Peyer's patch (tissue), 4 donors: ENCODE measurements around the gene TMEM35B. TPM values are rescaled to one million over a fixed set of nuclear protein-coding genes. Genes with fewer than 3 reads are reported as not detected.

Experiments used
- DNase-seq, 3 donors: peaks; one replicate each; pipeline ENCODE4 v3.0.0-alpha.2; 2017 to 2019
- H3K27ac ChIP-seq, 4 donors: fragments of 200-600 bp; sonication (generic); one replicate each; pipeline ENCODE4 v1.5.1; 2016 to 2019
- H3K27me3 ChIP-seq, 2 donors: fragments of 200-600 bp; sonication (generic); one replicate each; pipeline ENCODE4 v1.5.1; 2019
- H3K36me3 ChIP-seq, 3 donors: fragments of 200-600 bp; sonication (generic); one replicate each; pipeline ENCODE4 v1.5.1; 2016 to 2019
- H3K4me1 ChIP-seq, 4 donors: fragments of 200-600 bp; sonication (generic); one replicate each; pipeline ENCODE4 v1.5.1; 2016 to 2019
- H3K4me3 ChIP-seq, 4 donors: fragments of 200-600 bp; sonication (generic); 1 replicate in 3 of 4; 2 replicates in 1 of 4; pipeline ENCODE4 v1.5.1; 2016 to 2019; ENCODE audit warnings: mild to moderate bottlenecking in 1 of 4
- H3K9me3 ChIP-seq, 4 donors: fragments of 200-600 bp; sonication (generic); one replicate each; pipeline ENCODE4 v1.5.1; 2016 to 2019; ENCODE audit warnings: mild to moderate bottlenecking in 1 of 4
- POLR2A ChIP-seq, 2 donors: fragments of 450-650 bp; IDR thresholded peaks; one replicate each; pipeline ENCODE4 v1.5.1; 2017; ENCODE audit warnings: antibody characterized with exemption in 2 of 2, mild to moderate bottlenecking in 2 of 2, moderate library complexity in 2 of 2
- total RNA-seq, 4 donors: library from RNA; depleted of rRNA; stranded (reverse); fragments of >200 nt; gene quantifications; one replicate each; pipeline ENCODE4 v1.1.0, GENCODE V29; 2016
- TF ChIP-seq, protein P1 (sequence below), 6 experiments: fragments of 450-650 bp in 4 of 6; fragments of 200-600 bp in 2 of 6; sonication (generic) in 1 of 6; IDR thresholded peaks; one replicate each; pipeline ENCODE4 v1.5.1; 2017 to 2019; ENCODE audit warnings: antibody characterized with exemption in 6 of 6, mild to moderate bottlenecking in 3 of 6, moderate library complexity in 1 of 6

TMEM35B gene
- total RNA-seq, 4 donors from 2014 or later: 7.4 to 22.8 (median 14.7) TPM

DNA sequence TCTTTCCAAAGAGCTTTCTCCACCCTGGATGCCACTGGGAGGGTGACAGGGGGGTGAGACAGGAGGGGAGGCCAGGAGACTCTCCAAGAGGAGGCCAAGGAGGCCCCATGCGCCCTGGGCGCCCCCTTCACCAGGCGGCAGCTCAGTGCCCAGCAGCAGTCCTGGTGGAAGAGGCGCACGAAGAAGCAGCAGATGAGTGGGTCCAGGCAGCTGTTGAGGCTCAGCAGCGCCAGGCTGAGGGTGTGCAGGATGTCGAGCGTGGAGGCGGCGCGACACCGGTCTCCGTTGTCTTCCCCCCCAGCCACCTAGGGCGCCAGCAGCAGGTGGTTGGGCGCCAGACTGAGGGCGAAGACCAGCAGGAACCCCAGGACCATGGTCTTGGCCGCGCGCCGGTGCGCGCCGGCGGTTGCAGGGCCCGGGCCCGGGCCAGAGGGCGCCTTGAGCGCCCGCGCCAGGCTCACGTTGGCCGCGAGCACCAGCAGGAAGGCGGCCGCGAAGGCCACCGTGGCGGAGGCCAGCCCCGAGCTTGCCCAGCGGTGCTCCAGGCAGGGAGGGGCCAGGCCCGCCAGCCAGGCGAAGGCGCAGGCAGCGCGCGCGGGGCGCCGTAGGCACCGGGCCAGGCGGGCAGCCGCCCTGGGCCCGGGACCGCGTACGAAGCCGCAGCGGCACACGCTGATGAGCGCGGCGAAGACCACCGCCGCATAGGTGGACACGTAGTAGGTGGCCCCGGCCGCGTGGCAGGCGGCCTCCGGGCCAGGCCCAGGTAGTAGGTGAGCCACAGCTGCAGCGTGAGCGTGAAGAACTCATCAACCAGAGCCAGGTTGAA, 8.6 kb downstream of the TMEM35B start:
- H3K4me1 ChIP-seq: no peaks in the 10 kb centered on the region
- no peak for DNase-seq
- H3K36me3 ChIP-seq: no peaks in the 10 kb centered on the region
- H3K27me3 ChIP-seq: no peaks in the 10 kb centered on the region
- no peak for TF ChIP-seq POLR2A (IDR thresholded peaks at IDR 0.05)
- TF ChIP-seq, protein P1, sequence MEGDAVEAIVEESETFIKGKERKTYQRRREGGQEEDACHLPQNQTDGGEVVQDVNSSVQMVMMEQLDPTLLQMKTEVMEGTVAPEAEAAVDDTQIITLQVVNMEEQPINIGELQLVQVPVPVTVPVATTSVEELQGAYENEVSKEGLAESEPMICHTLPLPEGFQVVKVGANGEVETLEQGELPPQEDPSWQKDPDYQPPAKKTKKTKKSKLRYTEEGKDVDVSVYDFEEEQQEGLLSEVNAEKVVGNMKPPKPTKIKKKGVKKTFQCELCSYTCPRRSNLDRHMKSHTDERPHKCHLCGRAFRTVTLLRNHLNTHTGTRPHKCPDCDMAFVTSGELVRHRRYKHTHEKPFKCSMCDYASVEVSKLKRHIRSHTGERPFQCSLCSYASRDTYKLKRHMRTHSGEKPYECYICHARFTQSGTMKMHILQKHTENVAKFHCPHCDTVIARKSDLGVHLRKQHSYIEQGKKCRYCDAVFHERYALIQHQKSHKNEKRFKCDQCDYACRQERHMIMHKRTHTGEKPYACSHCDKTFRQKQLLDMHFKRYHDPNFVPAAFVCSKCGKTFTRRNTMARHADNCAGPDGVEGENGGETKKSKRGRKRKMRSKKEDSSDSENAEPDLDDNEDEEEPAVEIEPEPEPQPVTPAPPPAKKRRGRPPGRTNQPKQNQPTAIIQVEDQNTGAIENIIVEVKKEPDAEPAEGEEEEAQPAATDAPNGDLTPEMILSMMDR (IDR thresholded peaks at IDR 0.05): no peak
- H3K27ac ChIP-seq: no peak overlapping the region
- H3K9me3 ChIP-seq: no peaks in the 10 kb centered on the region
- no peak overlapping the region for H3K4me3 ChIP-seq

DNA sequence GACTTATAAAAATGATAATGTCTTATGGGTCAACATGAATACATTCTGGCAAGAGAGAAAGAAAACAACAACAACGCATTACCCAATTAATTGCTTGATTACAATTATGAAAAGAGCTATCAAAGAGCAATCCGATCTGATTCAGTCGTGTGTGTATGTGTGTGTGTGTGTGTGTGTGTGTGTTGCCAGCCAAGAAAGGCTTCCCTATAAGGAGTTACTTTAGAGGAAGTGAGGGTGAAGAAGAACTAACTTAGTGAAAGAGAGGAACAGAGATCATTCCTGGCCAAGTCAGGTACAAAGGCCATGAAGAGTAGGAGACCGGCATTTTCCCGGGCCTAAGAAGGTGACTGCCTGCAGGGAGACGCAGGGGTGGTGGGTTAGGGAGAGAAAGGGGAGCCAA, 9.4 kb downstream of the TMEM35B start:
- no peak for DNase-seq
- no peaks in the 10 kb centered on the region for H3K9me3 ChIP-seq
- no peaks in the 10 kb centered on the region for H3K4me1 ChIP-seq
- no peaks in the 10 kb centered on the region for H3K36me3 ChIP-seq
- no peaks in the 10 kb centered on the region for H3K27me3 ChIP-seq
- H3K4me3 ChIP-seq: no peak overlapping the region
- no peak for TF ChIP-seq POLR2A (IDR thresholded peaks at IDR 0.05)
- TF ChIP-seq, protein P1 (IDR thresholded peaks at IDR 0.05): no peak
- H3K27ac ChIP-seq: no peak overlapping the region

DNA sequence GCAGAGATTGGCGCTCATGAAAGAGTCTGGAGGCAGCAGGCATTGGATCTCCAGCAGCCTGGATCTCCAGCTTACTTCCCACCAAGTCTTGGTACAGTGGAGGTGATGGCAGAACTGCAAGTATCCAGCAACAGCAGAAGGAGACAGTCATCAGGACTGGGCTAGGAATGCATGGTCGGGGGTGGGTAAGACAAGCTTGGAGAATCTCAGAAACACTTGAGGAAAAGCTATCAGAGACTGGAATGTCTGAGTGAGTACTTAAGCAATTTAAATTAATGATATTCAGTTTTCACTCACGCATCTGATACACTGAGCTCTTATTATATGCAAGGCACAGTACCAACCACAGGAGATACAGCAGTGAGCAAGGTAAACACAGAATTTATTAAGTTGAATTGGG, 9.8 kb downstream of the TMEM35B start:
- H3K9me3 ChIP-seq: no peaks in the 10 kb centered on the region
- no peaks in the 10 kb centered on the region for H3K27me3 ChIP-seq
- no peak for TF ChIP-seq POLR2A (IDR thresholded peaks at IDR 0.05)
- TF ChIP-seq, protein P1 (IDR thresholded peaks at IDR 0.05): no peak
- no peak for DNase-seq
- H3K4me3 ChIP-seq: no peak overlapping the region
- no peak overlapping the region for H3K27ac ChIP-seq
- H3K36me3 ChIP-seq: no peaks in the 10 kb centered on the region
- H3K4me1 ChIP-seq: no peaks in the 10 kb centered on the region

DNA sequence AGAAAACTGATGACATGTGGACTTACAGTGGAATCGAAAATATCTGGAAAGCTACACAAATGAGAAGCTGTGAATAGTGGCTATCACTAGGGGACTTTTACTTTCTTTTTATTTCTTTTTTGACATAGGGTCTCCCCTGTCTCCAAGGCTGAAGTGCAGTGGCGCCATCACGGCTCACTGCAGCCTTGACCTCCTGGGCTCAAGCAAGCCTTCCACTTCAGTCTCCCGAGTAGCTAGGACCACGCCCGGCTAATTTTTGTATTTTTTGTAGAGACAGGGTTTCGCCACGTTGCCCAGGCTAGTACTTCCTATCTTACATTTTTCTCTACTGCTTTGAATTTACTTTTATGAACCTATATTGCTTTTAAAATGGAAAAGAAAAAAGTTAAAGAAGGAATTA, 10.5 kb downstream of the TMEM35B start:
- DNase-seq: no peak
- H3K27ac ChIP-seq: no peak overlapping the region
- TF ChIP-seq, protein P1 (IDR thresholded peaks at IDR 0.05): no peak
- no peak for TF ChIP-seq POLR2A (IDR thresholded peaks at IDR 0.05)
- no peaks in the 10 kb centered on the region for H3K27me3 ChIP-seq
- no peaks in the 10 kb centered on the region for H3K4me1 ChIP-seq
- H3K4me3 ChIP-seq: no peak overlapping the region
- H3K36me3 ChIP-seq: no peaks in the 10 kb centered on the region
- H3K9me3 ChIP-seq: no peaks in the 10 kb centered on the region

DNA sequence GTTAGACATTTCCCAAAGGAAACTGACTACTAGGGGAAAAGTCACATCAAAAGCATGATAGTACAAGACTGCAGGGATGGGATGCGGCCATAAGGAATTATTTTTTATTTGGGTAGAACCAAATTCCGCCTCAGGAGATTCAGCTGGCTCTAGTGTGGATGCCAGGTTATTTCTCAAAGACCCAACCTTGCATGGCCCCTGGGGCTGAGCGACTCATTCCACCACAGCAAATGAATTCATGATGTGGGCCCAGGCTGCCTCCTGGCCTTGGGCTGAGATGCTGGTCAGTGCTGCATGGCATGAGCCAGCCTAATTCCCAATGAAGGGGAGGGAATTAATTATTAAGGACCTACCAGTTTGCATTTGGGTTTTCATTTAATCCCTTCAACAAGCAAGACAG, 11.8 kb downstream of the TMEM35B start:
- DNase-seq: no peak
- no peaks in the 10 kb centered on the region for H3K27me3 ChIP-seq

More for the DNA sequence above, 11.8 kb downstream of the TMEM35B start:
- no peaks in the 10 kb centered on the region for H3K4me1 ChIP-seq
- no peaks in the 10 kb centered on the region for H3K9me3 ChIP-seq
- TF ChIP-seq POLR2A (IDR thresholded peaks at IDR 0.05): no peak
- TF ChIP-seq, protein P1 (IDR thresholded peaks at IDR 0.05): no peak
- no peak overlapping the region for H3K4me3 ChIP-seq
- no peaks in the 10 kb centered on the region for H3K36me3 ChIP-seq
- no peak overlapping the region for H3K27ac ChIP-seq
